H9 (cell line): Measurements from ENCODE around the gene WNT7B. TPM values are rescaled to one million over a fixed set of nuclear protein-coding genes. Genes with fewer than 3 reads are reported as not detected.
A peak's percentile ranks its signal among the peaks of the same experiment; 100 is the strongest.

Source experiments
- DNase-seq: peaks from one replicate; pipeline ENCODE4 v3.0.0-alpha.2; 2017
- H2AFZ ChIP-seq: one replicate; pipeline ENCODE4 v1.6.1; 2013; ENCODE audit warnings: mild to moderate bottlenecking, low read length, control low read depth, moderate library complexity
- H2AK5ac ChIP-seq: 2 replicates; pipeline ENCODE4 v1.6.1; 2013; ENCODE audit warnings: low read length, control low read depth, mixed read lengths; ENCODE audit not compliant: insufficient read length
- H2BK120ac ChIP-seq: one replicate; pipeline ENCODE4 v1.6.1; 2013; ENCODE audit warnings: low read depth, mild to moderate bottlenecking, low read length, control low read depth, inconsistent platforms; ENCODE audit not compliant: poor library complexity, severe bottlenecking
- H2BK12ac ChIP-seq: 2 replicates; pipeline ENCODE4 v1.6.1; 2013; ENCODE audit warnings: low read length, control low read depth, mixed read lengths, low read depth; ENCODE audit not compliant: insufficient read length
- H2BK15ac ChIP-seq: 2 replicates; pipeline ENCODE4 v1.6.1; 2013; ENCODE audit warnings: low read depth, low read length, control low read depth
- H2BK20ac ChIP-seq: one replicate; pipeline ENCODE4 v1.6.1; 2013; ENCODE audit warnings: low read depth, mild to moderate bottlenecking, low read length, control low read depth, inconsistent platforms; ENCODE audit not compliant: poor library complexity, severe bottlenecking
- H2BK5ac ChIP-seq: 2 replicates; pipeline ENCODE4 v1.6.1; 2013; ENCODE audit warnings: low read length, control low read depth, mixed read lengths; ENCODE audit not compliant: insufficient read length
- H3K14ac ChIP-seq: 2 replicates; pipeline ENCODE4 v1.6.1; 2013; ENCODE audit warnings: low read length, control low read depth; ENCODE audit not compliant: insufficient read depth
- H3K18ac ChIP-seq: 2 replicates; pipeline ENCODE4 v1.6.1; 2013; ENCODE audit warnings: low read depth, mild to moderate bottlenecking, mixed read lengths, low read length, control low read depth; ENCODE audit not compliant: insufficient read length
- H3K23ac ChIP-seq: 2 replicates; pipeline ENCODE4 v1.6.1; 2013; ENCODE audit warnings: low read length, control low read depth, mixed read lengths, low read depth; ENCODE audit not compliant: insufficient read length
- H3K23me2 ChIP-seq: 2 replicates; pipeline ENCODE4 v1.6.1; 2013; ENCODE audit warnings: low read depth, mild to moderate bottlenecking, mixed read lengths, low read length, control low read depth; ENCODE audit not compliant: insufficient read length, poor library complexity, severe bottlenecking
- H3K27ac ChIP-seq: 2 replicates; pipeline ENCODE4 v1.5.1; 2013; ENCODE audit warnings: low read length, control low read depth, mixed read lengths, low read depth; ENCODE audit not compliant: insufficient read length
- H3K27me3 ChIP-seq: 2 replicates; pipeline ENCODE4 v1.6.1; 2013; ENCODE audit warnings: low read length, control low read depth, inconsistent platforms; ENCODE audit not compliant: insufficient read depth
- H3K4ac ChIP-seq: 2 replicates; pipeline ENCODE4 v1.6.1; 2013; ENCODE audit warnings: low read depth, mild to moderate bottlenecking, control low read depth, inconsistent platforms, low read length, moderate library complexity
- H3K4me1 ChIP-seq: 2 replicates; pipeline ENCODE4 v1.6.1; 2013; ENCODE audit warnings: low read length, control low read depth, inconsistent platforms; ENCODE audit not compliant: insufficient read depth
- H3K4me2 ChIP-seq: 2 replicates; pipeline ENCODE4 v1.6.1; 2013; ENCODE audit warnings: low read length, control low read depth, mixed read lengths; ENCODE audit not compliant: insufficient read length, insufficient read depth
- H3K56ac ChIP-seq: 2 replicates; pipeline ENCODE4 v1.6.1; 2013; ENCODE audit warnings: low read depth, mild to moderate bottlenecking, mixed read lengths, low read length, control low read depth; ENCODE audit not compliant: insufficient read length
- H3K79me1 ChIP-seq: 2 replicates; pipeline ENCODE4 v1.6.1; 2013; ENCODE audit warnings: low read depth, mild to moderate bottlenecking, moderate library complexity, low read length, control low read depth, inconsistent platforms; ENCODE audit not compliant: insufficient read depth, poor library complexity, severe bottlenecking
- H3K79me2 ChIP-seq: 2 replicates; pipeline ENCODE4 v1.6.1; 2013; ENCODE audit warnings: low read length, control low read depth, inconsistent platforms; ENCODE audit not compliant: insufficient read depth
- H3K9ac ChIP-seq: 2 replicates; pipeline ENCODE4 v1.6.1; 2013; ENCODE audit warnings: low read length, control low read depth, mixed read lengths; ENCODE audit not compliant: insufficient read length; ENCODE audit errors: extremely low read depth
- H3K9me3 ChIP-seq: one replicate; pipeline ENCODE4 v1.6.1; 2013; ENCODE audit warnings: low read depth, low read length, inconsistent platforms; ENCODE audit not compliant: control insufficient read depth
- H3T11ph ChIP-seq: one replicate; pipeline ENCODE4 v1.6.1; 2013; ENCODE audit warnings: mild to moderate bottlenecking, low read length, control low read depth, inconsistent platforms
- H4K20me1 ChIP-seq: one replicate; pipeline ENCODE4 v1.6.1; 2013; ENCODE audit not compliant: control insufficient read depth, insufficient read length, insufficient read depth
- H4K5ac ChIP-seq: 2 replicates; pipeline ENCODE4 v1.6.1; 2013; ENCODE audit warnings: low read depth, mild to moderate bottlenecking, mixed read lengths, low read length, control low read depth; ENCODE audit not compliant: insufficient read length
- H4K8ac ChIP-seq: replicated peaks from 2 replicates; pipeline ENCODE4 v1.6.1; 2013; ENCODE audit warnings: low read length, control low read depth, mixed read lengths, low read depth; ENCODE audit not compliant: insufficient read length
- H4K91ac ChIP-seq: 2 replicates; pipeline ENCODE4 v1.6.1; 2013; ENCODE audit warnings: low read depth, mild to moderate bottlenecking, moderate library complexity, mixed read lengths, low read length, control low read depth; ENCODE audit not compliant: insufficient read length
- H3K27ac Mint-ChIP-seq, 3 experiments: 2 replicates in 2 of 3; 3 replicates in 1 of 3; pipeline ENCODE4 v1.8.0; 2020 to 2021; ENCODE audit warnings: mixed read lengths in 3 of 3, mild to moderate bottlenecking in 1 of 3, moderate library complexity in 1 of 3
- H3K27me3 Mint-ChIP-seq: 2 replicates; pipeline ENCODE4 v1.8.0; 2021; ENCODE audit warnings: low read depth, mild to moderate bottlenecking, moderate library complexity, mixed read lengths
- H3K36me3 Mint-ChIP-seq, 3 experiments: 2 replicates in 2 of 3; 3 replicates in 1 of 3; pipeline ENCODE4 v1.8.0; 2020 to 2021; ENCODE audit warnings: low read depth in 3 of 3, mixed read lengths in 3 of 3; ENCODE audit not compliant: insufficient read depth in 1 of 3
- H3K4me1 Mint-ChIP-seq, 2 experiments: 2 replicates each; pipeline ENCODE4 v1.8.0; 2020; ENCODE audit warnings: mixed read lengths in 2 of 2
- H3K4me3 Mint-ChIP-seq, 2 experiments: 2 replicates in 1 of 2; 3 replicates in 1 of 2; pipeline ENCODE4 v1.8.0; 2020 to 2021; ENCODE audit warnings: mild to moderate bottlenecking in 2 of 2, mixed read lengths in 2 of 2, moderate library complexity in 1 of 2
- H3K9me3 Mint-ChIP-seq, 2 experiments: 2 replicates in 1 of 2; 3 replicates in 1 of 2; pipeline ENCODE4 v1.8.0; 2020; ENCODE audit warnings: mild to moderate bottlenecking in 2 of 2, mixed read lengths in 2 of 2, moderate library complexity in 1 of 2
- WGBS: extraction: QIAGEN DNeasy Blood & Tissue Kit; methylation state at CpG from one replicate; pipeline ENCODE4 v1.1.7; 2013; ENCODE audit warnings: missing lambda C conversion rate, low lambda C conversion rate, mixed read lengths; ENCODE audit not compliant: insufficient read length; ENCODE audit errors: extremely low coverage; 5-methylcytosine and 5-hydroxymethylcytosine counted together
- total RNA-seq: library from RNA; stranded (reverse); gene quantifications from 2 replicates; pipeline ENCODE4 v1.2.1, GENCODE V29; 2021
- TF ChIP-seq, protein P1 (sequence below): fragments of 200-600 bp; sonication (generic); conservative IDR thresholded peaks from 3 replicates; pipeline ENCODE4 v1.8.0; 2021; ENCODE audit warnings: antibody characterized with exemption, mild to moderate bottlenecking

WNT7B gene
- total RNA-seq, 1 experiment from 2014 or later = 0.09 TPM

- TF ChIP-seq, protein P1, sequence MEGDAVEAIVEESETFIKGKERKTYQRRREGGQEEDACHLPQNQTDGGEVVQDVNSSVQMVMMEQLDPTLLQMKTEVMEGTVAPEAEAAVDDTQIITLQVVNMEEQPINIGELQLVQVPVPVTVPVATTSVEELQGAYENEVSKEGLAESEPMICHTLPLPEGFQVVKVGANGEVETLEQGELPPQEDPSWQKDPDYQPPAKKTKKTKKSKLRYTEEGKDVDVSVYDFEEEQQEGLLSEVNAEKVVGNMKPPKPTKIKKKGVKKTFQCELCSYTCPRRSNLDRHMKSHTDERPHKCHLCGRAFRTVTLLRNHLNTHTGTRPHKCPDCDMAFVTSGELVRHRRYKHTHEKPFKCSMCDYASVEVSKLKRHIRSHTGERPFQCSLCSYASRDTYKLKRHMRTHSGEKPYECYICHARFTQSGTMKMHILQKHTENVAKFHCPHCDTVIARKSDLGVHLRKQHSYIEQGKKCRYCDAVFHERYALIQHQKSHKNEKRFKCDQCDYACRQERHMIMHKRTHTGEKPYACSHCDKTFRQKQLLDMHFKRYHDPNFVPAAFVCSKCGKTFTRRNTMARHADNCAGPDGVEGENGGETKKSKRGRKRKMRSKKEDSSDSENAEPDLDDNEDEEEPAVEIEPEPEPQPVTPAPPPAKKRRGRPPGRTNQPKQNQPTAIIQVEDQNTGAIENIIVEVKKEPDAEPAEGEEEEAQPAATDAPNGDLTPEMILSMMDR = no peak
- H2BK120ac ChIP-seq = no peak overlapping the region
- Mint-ChIP-seq H3K9me3 (no peaks in the 10 kb centered on the region), H3K4me1 (peaks cover 19 to 35% of the 10 kb centered on the region in 2 experiments), H3K27me3 (peaks cover 15% of the 10 kb centered on the region), H3K36me3 (no peaks in the 10 kb centered on the region), H3K4me3 (no peak overlapping the region), H3K27ac (peak overlapping the region in 1 of 3 experiments; percentile 91; a peak in 2 of 7 replicates)
- H4K5ac ChIP-seq = no peak overlapping the region
- no peak overlapping the region for H2BK15ac ChIP-seq
- no peak overlapping the region for H3K23ac ChIP-seq
- no peak overlapping the region for H3K9ac ChIP-seq
- H3K4ac ChIP-seq = no peak overlapping the region
- 0 out of 2 replicates have a peak, but pooled peaks cover 2% of the 10 kb centered on the region for H3K4me1 ChIP-seq
- no peak overlapping the region for H2BK5ac ChIP-seq
- H3K56ac ChIP-seq = no peak overlapping the region
- no peaks in the 10 kb centered on the region for H3K23me2 ChIP-seq
- no peak overlapping the region for H2AFZ ChIP-seq
- H3K18ac ChIP-seq = no peak overlapping the region
- H3K14ac ChIP-seq = no peak overlapping the region
- no peak overlapping the region for H2AK5ac ChIP-seq
- H4K20me1 ChIP-seq = no peaks in the 10 kb centered on the region
- no peaks in the 10 kb centered on the region for H3K79me1 ChIP-seq
- no peak overlapping the region for H3K4me2 ChIP-seq
- H3K79me2 ChIP-seq = no peaks in the 10 kb centered on the region
- no peak overlapping the region for H4K91ac ChIP-seq
- H3T11ph ChIP-seq = no peak overlapping the region
- no peaks in the 10 kb centered on the region for H3K9me3 ChIP-seq
- WGBS = no CpG with 5 or more reads among the region's 17 CpGs
- no peak overlapping the region for H3K27ac ChIP-seq
- H2BK12ac ChIP-seq = no peak overlapping the region
- H4K8ac ChIP-seq = no peak overlapping the region
- no peaks in the 10 kb centered on the region; the same call in 1 of the 2 replicates for H3K27me3 ChIP-seq
- H2BK20ac ChIP-seq = no peak overlapping the region
- no peak for DNase-seq
Observed at GRCh38 chr22:45961679-45962433, 15.1 kb downstream of the WNT7B start.
